Spleen (tissue), 11 donors: ENCODE results near the gene ARSA. TPM values are rescaled to one million over a fixed set of nuclear protein-coding genes. Genes with fewer than 3 reads are reported as not detected.
A peak's percentile ranks its signal among the peaks of the same experiment; 100 is the strongest.
"Not testable (repeated sequence)": the region's sequence is repeated elsewhere in the genome, so short reads cannot be mapped to it uniquely, and the experiment has no call there.

Experiments
- DNase-seq: peaks from one replicate; pipeline ENCODE4 v3.0.0-alpha.2; 2020
- H3K27ac ChIP-seq, 8 donors: fragments of 200-600 bp; sonication (generic) in 7 of 8; 1 replicate in 4 of 8; 2 replicates in 4 of 8; pipeline versions ENCODE4 v1.5.0 to v1.8.0; 2016 to 2021; ENCODE audit warnings: inconsistent platforms in 4 of 8, mild to moderate bottlenecking in 4 of 8, moderate library complexity in 1 of 8
- H3K27me3 ChIP-seq, 7 donors: fragments of 200-600 bp; sonication (generic) in 6 of 7; replicated peaks in 1 of 7; 1 replicate in 4 of 7; 2 replicates in 3 of 7; pipeline versions ENCODE4 v1.5.0 to v1.8.0; 2016 to 2021; ENCODE audit warnings: inconsistent platforms in 3 of 7, mild to moderate bottlenecking in 1 of 7
- H3K36me3 ChIP-seq, 6 donors: fragments of 200-600 bp; sonication (generic) in 5 of 6; 1 replicate in 4 of 6; 2 replicates in 2 of 6; pipeline versions ENCODE4 v1.5.0 to v1.8.0; 2016 to 2021; ENCODE audit warnings: inconsistent platforms in 2 of 6
- H3K4me1 ChIP-seq, 6 donors: fragments of 200-600 bp; sonication (generic) in 5 of 6; 1 replicate in 3 of 6; 2 replicates in 3 of 6; pipeline versions ENCODE4 v1.5.0 to v1.8.0; 2016 to 2021; ENCODE audit warnings: inconsistent platforms in 3 of 6
- H3K4me3 ChIP-seq, 8 donors: fragments of 200-600 bp; sonication (generic) in 7 of 8; 1 replicate in 4 of 8; 2 replicates in 4 of 8; pipeline versions ENCODE4 v1.5.0 to v1.8.0; 2016 to 2021; ENCODE audit warnings: inconsistent platforms in 4 of 8, mild to moderate bottlenecking in 4 of 8, moderate library complexity in 2 of 8
- H3K9me3 ChIP-seq, 8 donors: fragments of 200-600 bp; sonication (generic) in 7 of 8; 1 replicate in 4 of 8; 2 replicates in 4 of 8; pipeline versions ENCODE4 v1.5.0 to v1.8.0; 2016 to 2021; ENCODE audit warnings: inconsistent platforms in 4 of 8
- POLR2A ChIP-seq, 3 donors: fragments of 450-650 bp; IDR thresholded peaks; one replicate each; pipeline ENCODE4 v1.5.1; 2017; ENCODE audit warnings: antibody characterized with exemption in 3 of 3, mild to moderate bottlenecking in 1 of 3
- POLR2AphosphoS5 ChIP-seq, 3 donors: sonication (generic); formaldehyde crosslinking; IDR thresholded peaks; one replicate each; pipeline ENCODE4 v1.5.1; 2017; ENCODE audit warnings: antibody characterized with exemption in 3 of 3
- WGBS, 5 donors: extraction: QIAGEN DNeasy Blood & Tissue Kit in 3 of 5; methylation state at CpG; one replicate each; pipeline versions ENCODE4 v1.1.5 to v1.1.7; 2013 to 2018; 5-methylcytosine and 5-hydroxymethylcytosine counted together
- intact Hi-C: fragments of 100-400 bp; cut with DNase I; formaldehyde crosslinking; loops from one replicate; pipeline ENCODE4 v1.15.0; 2023; ENCODE audit warnings: low total_unique reads
- polyA plus RNA-seq, 3 donors: library from polyadenylated mRNA; stranded (reverse); fragments of 200-250 nt; gene quantifications; one replicate each; pipeline ENCODE4 v1.2.1, GENCODE V29; 2013
- total RNA-seq, 7 donors: library from RNA; depleted of rRNA in 3 of 7; stranded (reverse); fragments of >200 nt in 3 of 7; fragmentation: NEBNext Ultra II Directional in 4 of 7; extraction: Animal tissue kit (Norgen Biotek cat#: 25700) in 4 of 7; gene quantifications; one replicate each; pipeline versions ENCODE4 v1.1.0 to v1.2.1, GENCODE V29; 2016 to 2021
- TF ChIP-seq, protein P1 (sequence below), 11 experiments: fragments of 200-600 bp in 7 of 11; fragments of 450-650 bp in 4 of 11; sonication (generic) in 4 of 11; IDR thresholded peaks in 8 of 11; conservative IDR thresholded peaks in 3 of 11; 1 replicate in 7 of 11; 2 replicates in 4 of 11; pipeline versions ENCODE4 v1.4.0 to v1.8.0; 2016 to 2021; ENCODE audit warnings: antibody characterized with exemption in 11 of 11, inconsistent platforms in 4 of 11, mild to moderate bottlenecking in 1 of 11
- donor health status: healthy with polysubstance abuse.
- donor health status: DM: no; HTN: no; CAD: no; lungs with moderate emphysema.
- donor health status: DM: no; HTN: no; CAD: no.
- donor health status: Bipolar disorder and iron deficiency.
- donor health status: healthy.
- donor health status: DM: no; HTN: no; CAD: no.
- donor health status: DM: yes; HTN: yes; CAD: no.

The ARSA gene
- total and polyA plus RNA-seq, 10 donors = 26.0 to 108 (median 64.7) TPM

DNA sequence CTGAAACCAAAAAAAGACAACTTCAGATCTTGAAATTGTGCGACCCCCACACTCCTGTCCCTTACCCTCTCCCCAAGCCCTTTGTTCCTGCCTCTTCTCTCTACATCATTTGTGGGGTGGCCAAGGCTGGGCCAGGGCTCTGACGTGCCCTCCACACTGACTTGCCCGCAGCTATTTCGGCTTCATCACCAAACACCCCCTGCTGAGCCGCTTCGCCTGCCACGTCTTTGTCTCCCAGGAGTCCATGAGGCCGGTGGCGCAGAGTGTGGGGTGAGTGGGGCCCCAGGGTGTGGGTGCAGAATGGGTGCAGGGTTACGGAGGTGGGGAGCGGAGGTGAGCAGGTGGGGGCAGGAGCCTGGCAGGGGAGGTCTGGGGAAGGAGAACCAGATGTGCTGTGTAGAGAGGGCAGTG, 17.9 kb downstream of the ARSA start:
- WGBS, 5 donors = 86 to 92% (median 89%) methylated on average over 11 of the region's 11 CpGs
- Histone ChIP-seq H3K27ac (no peak overlapping the region), H3K4me1 (peaks cover 0 to 8% (median 0%) of the 10 kb centered on the region in 6 donors), H3K27me3 (peaks cover 0 to 77% (median 10%) of the 10 kb centered on the region in 7 donors), H3K4me3 (no peak overlapping the region), H3K9me3 (no peaks in the 10 kb centered on the region), H3K36me3 (no peaks in the 10 kb centered on the region)
- intact Hi-C loops = no loop called here
- no peak for DNase-seq
- TF ChIP-seq POLR2AphosphoS5 (IDR thresholded peaks at IDR 0.05) = no peak
- no peak for TF ChIP-seq POLR2A (IDR thresholded peaks at IDR 0.05)
- TF ChIP-seq, protein P1, sequence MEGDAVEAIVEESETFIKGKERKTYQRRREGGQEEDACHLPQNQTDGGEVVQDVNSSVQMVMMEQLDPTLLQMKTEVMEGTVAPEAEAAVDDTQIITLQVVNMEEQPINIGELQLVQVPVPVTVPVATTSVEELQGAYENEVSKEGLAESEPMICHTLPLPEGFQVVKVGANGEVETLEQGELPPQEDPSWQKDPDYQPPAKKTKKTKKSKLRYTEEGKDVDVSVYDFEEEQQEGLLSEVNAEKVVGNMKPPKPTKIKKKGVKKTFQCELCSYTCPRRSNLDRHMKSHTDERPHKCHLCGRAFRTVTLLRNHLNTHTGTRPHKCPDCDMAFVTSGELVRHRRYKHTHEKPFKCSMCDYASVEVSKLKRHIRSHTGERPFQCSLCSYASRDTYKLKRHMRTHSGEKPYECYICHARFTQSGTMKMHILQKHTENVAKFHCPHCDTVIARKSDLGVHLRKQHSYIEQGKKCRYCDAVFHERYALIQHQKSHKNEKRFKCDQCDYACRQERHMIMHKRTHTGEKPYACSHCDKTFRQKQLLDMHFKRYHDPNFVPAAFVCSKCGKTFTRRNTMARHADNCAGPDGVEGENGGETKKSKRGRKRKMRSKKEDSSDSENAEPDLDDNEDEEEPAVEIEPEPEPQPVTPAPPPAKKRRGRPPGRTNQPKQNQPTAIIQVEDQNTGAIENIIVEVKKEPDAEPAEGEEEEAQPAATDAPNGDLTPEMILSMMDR (IDR thresholded peaks at IDR 0.05 in 8 of 11, conservative IDR thresholded peaks at IDR 0.05 in 3 of 11) = no peak

DNA sequence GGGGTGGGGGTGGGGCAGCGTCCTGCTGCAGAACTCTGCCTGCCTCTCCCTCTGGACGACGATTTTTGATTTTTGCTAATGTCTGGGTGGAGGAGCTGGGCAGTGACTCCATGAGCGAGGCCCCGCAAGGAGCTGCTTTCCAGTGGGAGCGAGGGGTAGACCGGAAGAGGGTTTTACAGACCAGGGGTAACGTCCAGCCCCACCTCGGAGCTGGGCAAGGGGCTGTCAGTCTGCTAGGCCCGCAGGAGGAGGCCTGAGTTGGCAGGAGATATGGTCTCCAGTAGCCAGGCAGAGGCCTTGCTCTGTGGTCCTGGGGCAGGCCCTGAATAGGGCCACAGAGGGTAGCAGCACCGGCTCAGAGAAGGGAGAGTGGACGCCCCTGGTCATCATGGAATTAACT, 18.4 kb downstream of the ARSA start:
- Histone ChIP-seq H3K4me1 (peaks cover 0 to 8% (median 0%) of the 10 kb centered on the region in 6 donors), H3K9me3 (no peaks in the 10 kb centered on the region), H3K4me3 (no peak overlapping the region), H3K36me3 (no peaks in the 10 kb centered on the region), H3K27ac (no peak overlapping the region), H3K27me3 (peaks cover 0 to 82% (median 14%) of the 10 kb centered on the region in 7 donors)
- WGBS, 5 donors = 80 to 93% (median 84%) methylated on average over 8 to 12 of the region's 12 CpGs
- TF ChIP-seq POLR2A (IDR thresholded peaks at IDR 0.05) (no peak), POLR2AphosphoS5 (IDR thresholded peaks at IDR 0.05) (no peak)
- TF ChIP-seq, protein P1 (IDR thresholded peaks at IDR 0.05 in 8 of 11, conservative IDR thresholded peaks at IDR 0.05 in 3 of 11) = no peak
- peak; percentile 56 for DNase-seq
- intact Hi-C loops = no loop called here

DNA sequence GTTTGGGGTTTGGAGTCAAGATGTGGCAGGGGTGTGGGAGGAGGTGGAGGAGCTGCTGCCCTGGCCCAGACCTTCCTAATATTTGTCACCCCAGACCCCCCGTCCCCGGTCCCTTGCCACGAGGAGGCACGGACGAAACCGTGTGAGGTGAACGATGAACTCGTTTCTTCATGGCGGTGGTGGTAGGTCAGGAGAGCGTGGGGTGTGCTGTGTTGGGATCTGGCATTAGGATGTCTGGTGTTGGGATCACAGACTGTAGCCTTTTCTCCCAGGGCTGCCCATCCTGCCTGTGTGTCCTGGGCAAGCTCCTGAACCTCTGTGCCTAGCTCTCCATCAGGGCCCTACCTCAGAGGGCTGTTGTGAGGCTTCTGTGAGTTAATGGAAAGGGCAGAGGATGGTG, 19.0 kb downstream of the ARSA start:
- no peak overlapping the region for H3K4me3 ChIP-seq
- H3K27ac ChIP-seq = no peak overlapping the region
- WGBS, 5 donors = 86 to 93% (median 89%) methylated on average over 10 of the region's 10 CpGs
- H3K4me1 ChIP-seq = peaks cover 0 to 10% (median 0%) of the 10 kb centered on the region in 6 donors
- H3K27me3 ChIP-seq = peaks cover 0 to 88% (median 19%) of the 10 kb centered on the region in 7 donors
- TF ChIP-seq POLR2AphosphoS5 (IDR thresholded peaks at IDR 0.05) (no peak), POLR2A (IDR thresholded peaks at IDR 0.05) (no peak)
- TF ChIP-seq, protein P1 (IDR thresholded peaks at IDR 0.05 in 8 of 11, conservative IDR thresholded peaks at IDR 0.05 in 3 of 11) = no peak
- H3K9me3 ChIP-seq = no peaks in the 10 kb centered on the region
- peak; percentile 61 for DNase-seq
- H3K36me3 ChIP-seq = no peaks in the 10 kb centered on the region
- intact Hi-C loops = no loop called here

DNA sequence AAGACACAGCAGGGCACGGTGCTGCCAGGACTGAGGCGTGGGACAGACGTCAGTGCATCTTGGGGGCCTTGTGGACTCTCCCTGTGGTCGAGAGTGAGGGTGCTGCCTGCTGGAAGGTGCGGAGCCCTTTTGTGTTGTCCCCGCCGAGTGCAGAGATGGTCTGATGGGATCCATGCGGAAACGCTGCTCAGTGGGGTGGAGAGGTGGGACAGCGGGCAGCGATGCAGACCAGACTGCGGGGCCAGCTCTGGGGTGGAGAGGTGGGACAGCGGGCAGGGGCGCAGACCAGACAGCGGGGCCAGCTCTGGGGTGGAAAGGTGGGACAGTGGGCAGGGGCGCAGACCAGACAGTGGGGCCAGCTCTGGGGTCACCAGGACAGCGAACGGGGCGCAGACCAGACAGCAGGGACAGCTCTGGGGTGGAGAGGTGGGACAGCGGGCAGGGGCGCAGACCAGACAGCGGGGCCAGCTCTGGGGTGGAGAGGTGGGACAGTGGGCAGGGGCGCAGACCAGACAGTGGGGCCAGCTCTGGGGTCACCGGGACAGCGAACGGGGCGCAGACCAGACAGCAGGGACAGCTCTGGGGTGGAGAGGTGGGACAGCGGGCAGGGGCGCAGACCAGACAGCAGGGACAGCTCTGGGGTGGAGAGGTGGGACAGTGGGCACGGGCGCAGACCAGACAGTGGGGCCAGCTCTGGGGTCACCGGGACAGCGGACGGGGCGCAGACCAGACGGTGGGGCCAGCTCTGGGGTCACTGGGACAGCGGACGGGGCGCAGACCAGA, 19.7 kb downstream of the ARSA start:
- H3K36me3 ChIP-seq, H3K4me3 ChIP-seq, H3K9me3 ChIP-seq, intact Hi-C loops, H3K27ac ChIP-seq: not testable (repeated sequence)
- Histone ChIP-seq H3K27me3 (peaks cover 0 to 89% (median 22%) of the 10 kb centered on the region in 7 donors), H3K4me1 (peaks cover 0 to 16% (median 0%) of the 10 kb centered on the region in 6 donors)
- WGBS, 5 donors = 84 to 89% (median 85%) methylated on average over 38 to 39 of the region's 39 CpGs
- DNase-seq = peak; percentile 48
